Upper lobe of right lung (tissue), 1 donor: ENCODE results near the gene CSF3R. TPM values are rescaled to one million over a fixed set of nuclear protein-coding genes. Genes with fewer than 3 reads are reported as not detected.
A peak's percentile ranks its signal among the peaks of the same experiment; 100 is the strongest.
"Not testable (repeated sequence)": the region's sequence is repeated elsewhere in the genome, so short reads cannot be mapped to it uniquely, and the experiment has no call there.

Experiments
- ATAC-seq: fragments of 200-7000 bp; cut with Tn5 transposase; one replicate; pipeline ENCODE4 v1.9.1; 2020; ENCODE audit warnings: mild to moderate bottlenecking, moderate library complexity
- DNase-seq: peaks from one replicate; pipeline ENCODE4 v3.0.0-alpha.2; 2020
- H3K27ac ChIP-seq: fragments of 200-600 bp; one replicate; pipeline ENCODE4 v1.8.0; 2022
- H3K27me3 ChIP-seq: fragments of 200-600 bp; one replicate; pipeline ENCODE4 v1.8.0; 2022; ENCODE audit warnings: mild to moderate bottlenecking
- H3K36me3 ChIP-seq: fragments of 200-600 bp; one replicate; pipeline ENCODE4 v1.8.0; 2022
- H3K4me1 ChIP-seq: fragments of 200-600 bp; one replicate; pipeline ENCODE4 v1.8.0; 2022
- H3K4me3 ChIP-seq: fragments of 200-600 bp; one replicate; pipeline ENCODE4 v1.8.0; 2022; ENCODE audit warnings: mild to moderate bottlenecking
- H3K9me3 ChIP-seq: fragments of 200-600 bp; one replicate; pipeline ENCODE4 v1.8.0; 2022
- intact Hi-C: fragments of 100-400 bp; cut with DNase I; formaldehyde crosslinking; loops from one replicate; pipeline ENCODE4 v1.11.0; 2022
- total RNA-seq: library from RNA; stranded (reverse); fragmentation: NEBNext Ultra II Directional; extraction: Animal tissue kit (Norgen Biotek cat#: 25700); gene quantifications from one replicate; pipeline ENCODE4 v1.2.1, GENCODE V29; 2021
- TF ChIP-seq, protein P1 (sequence below): fragments of 200-600 bp; IDR thresholded peaks from one replicate; pipeline ENCODE4 v1.8.0; 2022; ENCODE audit warnings: antibody characterized with exemption
- donor health status: DM: no; HTN: yes; CAD: no; lungs with severe emphysema.

The CSF3R gene
- total RNA-seq, 1 donor from 2014 or later: 202 TPM

DNA sequence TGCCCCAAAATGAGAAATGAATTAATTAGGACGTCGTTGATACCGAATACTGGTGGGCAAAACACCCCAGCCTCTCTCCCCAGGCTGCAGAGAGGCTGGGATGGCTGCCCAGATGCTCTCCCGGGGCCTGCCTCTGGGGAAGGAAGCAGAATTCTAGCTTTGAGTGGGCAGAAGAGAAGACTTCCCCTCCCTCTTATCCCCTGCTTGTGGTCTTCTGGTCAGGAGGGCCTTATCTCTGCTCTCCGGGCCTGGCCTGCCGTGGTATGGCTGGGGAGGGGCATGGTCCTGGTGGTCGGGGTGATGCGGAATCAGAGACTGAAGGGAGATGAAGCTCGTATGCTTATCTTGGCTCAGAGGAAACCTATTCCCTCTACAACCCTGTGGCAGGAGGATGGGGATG lies 9.8 kb upstream of the CSF3R start:
- peak; percentile 35 for ATAC-seq

DNA sequence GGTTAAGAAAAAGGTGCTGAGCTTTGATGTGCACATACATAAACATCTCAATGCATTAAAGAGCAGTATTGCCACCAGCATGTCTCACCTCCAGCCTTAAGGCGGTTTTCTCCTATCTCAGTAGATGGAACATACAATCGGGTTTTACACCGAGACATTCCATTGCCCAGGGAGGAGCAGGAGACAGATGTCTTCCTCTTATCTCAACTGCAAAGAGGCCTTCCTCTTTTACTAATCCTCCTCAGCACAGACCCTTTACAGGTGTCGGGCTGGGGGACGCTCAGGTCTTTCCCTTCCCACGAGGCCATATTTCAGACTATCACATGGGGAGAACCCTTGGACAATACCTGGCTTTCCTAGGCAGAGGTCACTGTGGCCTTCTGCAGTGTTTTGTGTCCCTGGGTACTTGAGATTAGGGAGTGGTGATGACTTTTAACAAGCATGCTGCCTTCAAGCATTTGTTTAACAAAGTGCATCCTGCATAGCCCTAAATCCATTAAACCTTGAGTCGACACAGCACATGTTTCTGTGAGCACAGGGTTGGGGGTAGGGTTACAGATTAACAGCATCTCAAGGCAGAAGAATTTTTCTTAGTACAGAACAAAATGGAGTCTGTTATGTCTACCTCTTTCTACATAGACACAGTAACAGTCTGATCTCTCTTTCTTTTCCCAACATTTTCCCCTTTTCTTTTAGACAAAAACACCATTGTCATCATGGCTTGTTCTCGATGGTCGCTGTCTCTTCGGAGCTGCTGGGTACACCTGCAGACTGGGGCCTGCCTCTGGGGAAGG lies 6.7 kb upstream of the CSF3R start:
- DNase-seq, H3K36me3 ChIP-seq, H3K27me3 ChIP-seq, H3K27ac ChIP-seq, ATAC-seq, H3K4me3 ChIP-seq, H3K9me3 ChIP-seq, intact Hi-C loops, H3K4me1 ChIP-seq: not testable (repeated sequence)

More for the DNA sequence above, 9.8 kb upstream of the CSF3R start:
- TF ChIP-seq, protein P1, sequence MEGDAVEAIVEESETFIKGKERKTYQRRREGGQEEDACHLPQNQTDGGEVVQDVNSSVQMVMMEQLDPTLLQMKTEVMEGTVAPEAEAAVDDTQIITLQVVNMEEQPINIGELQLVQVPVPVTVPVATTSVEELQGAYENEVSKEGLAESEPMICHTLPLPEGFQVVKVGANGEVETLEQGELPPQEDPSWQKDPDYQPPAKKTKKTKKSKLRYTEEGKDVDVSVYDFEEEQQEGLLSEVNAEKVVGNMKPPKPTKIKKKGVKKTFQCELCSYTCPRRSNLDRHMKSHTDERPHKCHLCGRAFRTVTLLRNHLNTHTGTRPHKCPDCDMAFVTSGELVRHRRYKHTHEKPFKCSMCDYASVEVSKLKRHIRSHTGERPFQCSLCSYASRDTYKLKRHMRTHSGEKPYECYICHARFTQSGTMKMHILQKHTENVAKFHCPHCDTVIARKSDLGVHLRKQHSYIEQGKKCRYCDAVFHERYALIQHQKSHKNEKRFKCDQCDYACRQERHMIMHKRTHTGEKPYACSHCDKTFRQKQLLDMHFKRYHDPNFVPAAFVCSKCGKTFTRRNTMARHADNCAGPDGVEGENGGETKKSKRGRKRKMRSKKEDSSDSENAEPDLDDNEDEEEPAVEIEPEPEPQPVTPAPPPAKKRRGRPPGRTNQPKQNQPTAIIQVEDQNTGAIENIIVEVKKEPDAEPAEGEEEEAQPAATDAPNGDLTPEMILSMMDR: no peak
- H3K36me3 ChIP-seq: no peaks in the 10 kb centered on the region
- no peak for DNase-seq
- no peaks in the 10 kb centered on the region for H3K4me1 ChIP-seq
- no peaks in the 10 kb centered on the region for H3K27me3 ChIP-seq
- no peak overlapping the region for H3K27ac ChIP-seq
- no peaks in the 10 kb centered on the region for H3K9me3 ChIP-seq
- no peak overlapping the region for H3K4me3 ChIP-seq
- intact Hi-C loops: no loop called here

DNA sequence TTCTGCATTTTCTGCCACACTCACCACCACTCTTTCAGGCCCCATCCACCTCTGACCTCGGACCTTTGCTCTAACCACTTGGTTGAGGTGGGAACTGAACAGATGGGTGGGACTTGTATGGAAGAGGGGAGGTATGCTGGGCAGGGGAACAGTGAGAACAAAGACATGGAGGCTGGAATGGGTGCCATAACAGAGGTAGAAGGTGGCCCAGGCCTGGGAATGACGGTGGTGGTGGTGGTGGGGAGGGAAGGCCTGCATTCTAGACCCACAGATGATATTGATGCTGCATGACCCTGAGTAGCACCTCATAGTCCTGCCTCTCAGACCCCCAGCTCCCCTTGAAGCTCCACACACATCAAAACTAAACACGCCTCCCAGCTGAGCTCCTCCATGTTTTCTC lies 5.2 kb upstream of the CSF3R start:
- TF ChIP-seq, protein P1: no peak
- Histone ChIP-seq H3K36me3 (no peaks in the 10 kb centered on the region), H3K4me3 (no peak overlapping the region), H3K27me3 (no peaks in the 10 kb centered on the region), H3K27ac (peak overlapping the region; percentile 11), H3K9me3 (no peaks in the 10 kb centered on the region), H3K4me1 (peaks cover 4% of the 10 kb centered on the region)
- intact Hi-C loops: no loop called here
- DNase-seq (no peak), ATAC-seq (no peak)

DNA sequence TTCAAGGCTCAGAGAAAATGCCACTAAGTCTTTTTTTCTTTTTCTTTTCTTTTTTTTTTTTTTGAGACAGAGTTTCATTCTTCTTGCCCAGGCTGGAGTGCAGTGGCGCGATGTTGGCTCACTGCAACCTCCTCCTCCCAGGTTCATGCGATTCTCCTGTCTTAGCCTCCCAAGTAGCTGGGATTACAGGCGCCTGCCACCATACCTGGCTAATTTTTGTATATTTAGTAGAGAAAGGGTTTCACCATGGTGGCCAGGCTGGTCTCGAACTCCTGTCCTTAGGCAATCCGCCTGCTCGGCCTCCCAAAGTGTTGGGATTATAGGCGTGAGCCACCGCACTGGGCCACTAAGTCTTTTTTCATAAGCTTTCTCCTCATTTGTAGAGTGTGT lies 4.6 kb upstream of the CSF3R start:
- H3K27me3 ChIP-seq, DNase-seq, H3K4me1 ChIP-seq, H3K9me3 ChIP-seq, ATAC-seq, H3K36me3 ChIP-seq, H3K4me3 ChIP-seq, intact Hi-C loops: not testable (repeated sequence)
- peak overlapping the region; percentile 80 for H3K27ac ChIP-seq

DNA sequence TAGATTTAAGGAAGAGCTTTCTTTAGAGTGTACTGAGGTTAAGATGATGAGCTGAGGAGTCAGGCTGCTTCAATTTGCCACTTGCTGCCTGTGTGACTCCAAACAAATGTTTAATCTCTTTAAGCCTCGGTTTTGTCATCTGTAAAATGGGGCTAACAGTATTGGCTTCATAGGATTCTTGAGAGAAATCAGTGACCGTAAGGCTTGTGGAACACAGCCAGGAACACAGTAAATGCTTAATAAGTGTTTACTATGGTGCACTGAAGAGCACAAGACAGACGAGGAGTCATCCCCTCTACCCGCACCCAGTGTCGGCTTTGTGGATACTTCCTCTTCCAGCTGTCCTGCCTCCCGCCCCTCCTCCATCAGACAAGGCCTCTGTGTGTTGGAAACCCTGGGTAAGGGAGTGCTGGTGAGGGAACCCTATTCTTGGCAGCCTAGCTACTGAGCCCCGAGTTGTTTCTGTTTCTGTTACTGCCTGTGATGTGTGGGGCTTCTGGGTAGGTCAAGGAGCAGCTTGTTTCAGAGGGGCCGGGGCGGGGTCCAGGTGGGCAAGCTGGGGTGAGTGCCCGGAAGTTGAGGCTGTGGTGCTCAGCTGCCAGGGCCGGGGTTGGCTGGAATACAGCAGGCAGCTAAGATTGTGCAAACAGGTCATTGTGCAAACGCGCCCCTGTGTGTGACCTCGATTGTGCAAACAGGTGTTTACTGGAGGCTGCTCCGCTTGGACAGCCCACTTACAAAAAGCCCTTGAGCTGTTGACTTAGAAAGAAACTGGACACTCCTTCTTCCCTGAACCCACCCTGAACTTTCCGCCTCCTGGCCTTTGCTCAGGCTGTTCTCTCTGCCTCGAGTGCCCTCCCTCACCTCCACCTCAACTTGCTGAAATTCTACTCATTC lies 4.0 kb upstream of the CSF3R start:
- TF ChIP-seq, protein P1: no peak
- intact Hi-C loops: no loop called here
- no peaks in the 10 kb centered on the region for H3K36me3 ChIP-seq
- H3K27ac ChIP-seq: peak overlapping the region; percentile 80
- no peaks in the 10 kb centered on the region for H3K27me3 ChIP-seq
- H3K4me3 ChIP-seq: no peak overlapping the region
- ATAC-seq (peak; percentile 86), DNase-seq (peak; percentile 94)
- no peaks in the 10 kb centered on the region for H3K9me3 ChIP-seq
- H3K4me1 ChIP-seq: peaks cover 11% of the 10 kb centered on the region

DNA sequence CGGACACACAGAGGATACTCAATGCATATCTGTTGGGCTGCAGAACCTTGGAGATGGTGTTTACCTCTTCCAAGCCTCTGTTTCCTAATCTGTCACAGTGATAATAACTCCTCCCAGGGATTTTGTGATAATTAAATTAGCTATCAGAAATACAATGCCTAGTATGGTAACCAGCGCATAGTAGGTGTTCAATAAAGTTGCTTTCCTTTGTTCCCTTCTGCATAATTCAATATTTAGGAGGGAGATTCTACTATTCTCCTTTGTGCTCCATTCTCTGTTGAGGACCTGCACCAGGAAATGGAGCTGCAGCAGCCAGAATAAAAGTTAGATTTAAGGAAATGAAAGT lies 3.4 kb upstream of the CSF3R start:
- no peak overlapping the region for H3K4me3 ChIP-seq
- no peaks in the 10 kb centered on the region for H3K36me3 ChIP-seq
- intact Hi-C loops: no loop called here
- H3K27ac ChIP-seq: peak overlapping the region; percentile 80
- no peaks in the 10 kb centered on the region for H3K27me3 ChIP-seq
- no peaks in the 10 kb centered on the region for H3K9me3 ChIP-seq
- no peak for DNase-seq
- TF ChIP-seq, protein P1: no peak
- peaks cover 11% of the 10 kb centered on the region for H3K4me1 ChIP-seq
- no peak for ATAC-seq
